Mucosa of descending colon (tissue), 3 donors: ENCODE results near the gene NEDD9. TPM values are rescaled to one million over a fixed set of nuclear protein-coding genes. Genes with fewer than 3 reads are reported as not detected.

Experiments used
- ATAC-seq: fragments of 200-7000 bp; cut with Tn5 transposase; one replicate; pipeline ENCODE4 v1.9.1; 2020; ENCODE audit warnings: mild to moderate bottlenecking, moderate library complexity
- DNase-seq, 3 donors: peaks; one replicate each; pipeline ENCODE4 v3.0.0-alpha.2; 2020
- H3K36me3 ChIP-seq: fragments of 200-600 bp; one replicate; pipeline ENCODE4 v1.8.0; 2021; ENCODE audit warnings: low read depth, mild to moderate bottlenecking
- H3K4me1 ChIP-seq: fragments of 200-600 bp; one replicate; pipeline ENCODE4 v1.8.0; 2021; ENCODE audit warnings: low read depth, mild to moderate bottlenecking
- H3K4me3 ChIP-seq: fragments of 200-600 bp; one replicate; pipeline ENCODE4 v1.8.0; 2021; ENCODE audit warnings: mild to moderate bottlenecking
- H3K9me3 ChIP-seq: fragments of 200-600 bp; one replicate; pipeline ENCODE4 v1.8.0; 2021; ENCODE audit warnings: mild to moderate bottlenecking
- intact Hi-C, 2 donors: fragments of 100-400 bp; cut with DNase I in 1 of 2; cut with micrococcal nuclease in 1 of 2; formaldehyde crosslinking; loops; one replicate each; pipeline versions ENCODE4 v1.11.0 to v1.11.1; 2022; cut with DNase I, micrococcal nuclease
- total RNA-seq, 3 donors: library from RNA; stranded (reverse); fragmentation: NEBNext Ultra II Directional in 2 of 3; extraction: Animal tissue kit (Norgen Biotek cat#: 25700) in 2 of 3; gene quantifications; one replicate each; pipeline versions ENCODE4 v1.2.1 to v1.2.4, GENCODE V29; 2021 to 2023
- TF ChIP-seq, protein P1 (sequence below): fragments of 200-600 bp; IDR thresholded peaks from one replicate; pipeline ENCODE4 v1.8.0; 2022; ENCODE audit warnings: antibody characterized with exemption, mild to moderate bottlenecking
- donor health status: DM: no; HTN: no; CAD: no; lungs with moderate emphysema.
- donor health status: DM: no; HTN: no; CAD: no.
- donor health status: DM: no; HTN: yes; CAD: no.

NEDD9 gene
- total RNA-seq, 3 donors from 2014 or later: 41.4 to 66.6 (median 62.1) TPM

GRCh38 chr6:11204005-11204399, 28.5 kb downstream of the NEDD9 start:
- intact Hi-C loops: no loop called here
- no peaks in the 10 kb centered on the region for H3K36me3 ChIP-seq
- ATAC-seq (no peak), DNase-seq (no peak)
- peaks cover 18% of the 10 kb centered on the region for H3K4me1 ChIP-seq
- H3K4me3 ChIP-seq: no peak overlapping the region
- TF ChIP-seq, protein P1, sequence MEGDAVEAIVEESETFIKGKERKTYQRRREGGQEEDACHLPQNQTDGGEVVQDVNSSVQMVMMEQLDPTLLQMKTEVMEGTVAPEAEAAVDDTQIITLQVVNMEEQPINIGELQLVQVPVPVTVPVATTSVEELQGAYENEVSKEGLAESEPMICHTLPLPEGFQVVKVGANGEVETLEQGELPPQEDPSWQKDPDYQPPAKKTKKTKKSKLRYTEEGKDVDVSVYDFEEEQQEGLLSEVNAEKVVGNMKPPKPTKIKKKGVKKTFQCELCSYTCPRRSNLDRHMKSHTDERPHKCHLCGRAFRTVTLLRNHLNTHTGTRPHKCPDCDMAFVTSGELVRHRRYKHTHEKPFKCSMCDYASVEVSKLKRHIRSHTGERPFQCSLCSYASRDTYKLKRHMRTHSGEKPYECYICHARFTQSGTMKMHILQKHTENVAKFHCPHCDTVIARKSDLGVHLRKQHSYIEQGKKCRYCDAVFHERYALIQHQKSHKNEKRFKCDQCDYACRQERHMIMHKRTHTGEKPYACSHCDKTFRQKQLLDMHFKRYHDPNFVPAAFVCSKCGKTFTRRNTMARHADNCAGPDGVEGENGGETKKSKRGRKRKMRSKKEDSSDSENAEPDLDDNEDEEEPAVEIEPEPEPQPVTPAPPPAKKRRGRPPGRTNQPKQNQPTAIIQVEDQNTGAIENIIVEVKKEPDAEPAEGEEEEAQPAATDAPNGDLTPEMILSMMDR: no peak
- H3K9me3 ChIP-seq: no peaks in the 10 kb centered on the region

DNA sequence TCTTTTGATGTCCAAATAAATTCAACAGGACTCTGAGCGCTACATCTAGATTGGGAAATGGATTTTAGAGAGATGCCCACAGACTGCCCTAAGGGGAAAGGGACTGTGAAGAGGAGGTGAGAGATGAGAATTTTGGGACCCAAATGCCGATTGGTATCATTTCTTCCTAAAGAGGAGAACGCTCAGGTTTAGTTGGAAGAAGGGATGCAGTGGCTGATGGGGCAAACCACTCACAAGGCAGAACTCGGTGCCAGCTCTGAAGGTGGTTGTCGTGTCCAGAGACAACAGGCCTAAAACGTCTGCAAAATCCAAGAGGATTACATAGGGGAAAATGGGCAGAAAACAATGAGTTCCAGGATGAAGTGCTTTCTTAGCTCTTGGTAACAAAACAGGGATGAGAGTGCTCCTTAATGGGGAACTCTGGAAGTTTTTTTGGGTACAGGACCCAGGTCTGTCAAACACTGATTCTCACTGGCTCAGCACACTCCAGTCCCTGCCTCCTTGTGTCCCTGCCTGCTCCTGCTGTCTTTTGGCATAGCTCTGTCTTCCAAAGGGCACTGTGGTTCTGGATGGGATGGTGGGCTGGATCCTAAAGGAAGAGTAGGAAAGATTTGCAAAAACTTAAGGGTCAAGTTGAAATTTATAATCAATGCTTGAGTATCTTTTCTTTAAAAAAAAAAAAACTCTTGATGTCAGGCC, 29.0 kb downstream of the NEDD9 start:
- Histone ChIP-seq H3K36me3 (no peaks in the 10 kb centered on the region), H3K4me1 (peaks cover 18% of the 10 kb centered on the region), H3K4me3 (no peak overlapping the region), H3K9me3 (no peaks in the 10 kb centered on the region)
- intact Hi-C loops: no loop called here
- TF ChIP-seq, protein P1: no peak
- no peak for DNase-seq
- no peak for ATAC-seq

- no peak for ATAC-seq
- H3K4me1 ChIP-seq: peaks cover 18% of the 10 kb centered on the region
Measured at GRCh38 chr6:11202513-11203305, 29.8 kb downstream of the NEDD9 start.

GRCh38 chr6:11201772-11202512, 30.5 kb downstream of the NEDD9 start:
- TF ChIP-seq, protein P1: no peak
- intact Hi-C loops: no loop called here
- Histone ChIP-seq H3K9me3 (no peaks in the 10 kb centered on the region), H3K4me3 (no peak overlapping the region), H3K36me3 (no peaks in the 10 kb centered on the region), H3K4me1 (peaks cover 10% of the 10 kb centered on the region)
- no peak for ATAC-seq
- no peak for DNase-seq

More at GRCh38 chr6:11202513-11203305, 29.8 kb downstream of the NEDD9 start:
- Histone ChIP-seq H3K36me3 (no peaks in the 10 kb centered on the region), H3K4me3 (no peak overlapping the region), H3K9me3 (no peaks in the 10 kb centered on the region)
- TF ChIP-seq, protein P1: no peak
- DNase-seq: no peak
- intact Hi-C loops: no loop called here

GRCh38 chr6:11201015-11201414, 31.5 kb downstream of the NEDD9 start:
- DNase-seq (no peak), ATAC-seq (no peak)
- intact Hi-C loops: no loop called here
- Histone ChIP-seq H3K9me3 (no peaks in the 10 kb centered on the region), H3K4me3 (no peak overlapping the region), H3K36me3 (no peaks in the 10 kb centered on the region), H3K4me1 (peaks cover 4% of the 10 kb centered on the region)
- TF ChIP-seq, protein P1: no peak
